ENCODE data around the gene UBAC2. TPM values are rescaled to one million over a fixed set of nuclear protein-coding genes. Genes with fewer than 3 reads are reported as not detected.

The UBAC2 gene
- total RNA-seq, 1 donor from 2014 or later, result 44.3 TPM

- Histone ChIP-seq H3K36me3 (peaks cover 21% of the 10 kb centered on the region), H3K4me3 (no peak overlapping the region), H3K27ac (replicated peaks) (no peak overlapping the region), H3K4me1 (peaks cover 13% of the 10 kb centered on the region), H3K27me3 (ENCODE audit: low read depth) (no peaks in the 10 kb centered on the region), H3K9me3 (replicated peaks) (no peaks in the 10 kb centered on the region)
- no peak for DNase-seq
- TF ChIP-seq CTCF (IDR thresholded peaks at IDR 0.05; ENCODE audit: borderline replicate concordance), result no peak
- intact Hi-C loops (cut with micrococcal nuclease), result no loop called here
Measured at GRCh38 chr13:99251921-99252320, 51.3 kb downstream of the UBAC2 start.

GRCh38 chr13:99254830-99255229, 54.2 kb downstream of the UBAC2 start:
- H3K36me3 ChIP-seq, result peaks cover 14% of the 10 kb centered on the region
- peaks cover 21% of the 10 kb centered on the region for H3K4me1 ChIP-seq
- H3K27me3 ChIP-seq (ENCODE audit: low read depth), result no peaks in the 10 kb centered on the region
- no peak overlapping the region for H3K27ac ChIP-seq (replicated peaks)
- no peaks in the 10 kb centered on the region for H3K9me3 ChIP-seq (replicated peaks)
- intact Hi-C loops (cut with micrococcal nuclease), result no loop called here
- no peak for TF ChIP-seq CTCF (IDR thresholded peaks at IDR 0.05; ENCODE audit: borderline replicate concordance)
- no peak overlapping the region for H3K4me3 ChIP-seq
- no peak for DNase-seq

DNA sequence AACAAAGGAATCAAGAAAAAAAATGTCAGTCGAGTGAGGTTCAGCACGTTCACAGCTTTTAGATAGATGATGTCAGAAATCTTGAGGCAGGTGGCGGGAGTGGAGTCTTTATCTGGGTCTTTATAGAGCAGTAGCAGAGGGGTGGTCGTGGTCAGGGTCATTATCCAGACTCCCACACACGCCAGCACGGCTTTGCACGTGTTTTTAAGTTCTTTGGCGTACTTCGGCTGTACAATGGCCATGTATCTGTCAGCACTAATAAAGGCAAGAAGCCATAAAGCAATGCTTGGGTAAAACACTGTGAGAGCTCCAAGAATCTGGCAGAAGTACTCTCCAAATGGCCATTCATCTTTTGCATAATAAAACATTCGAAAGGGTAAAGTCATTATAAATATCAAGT, 54.6 kb downstream of the UBAC2 start:
- Histone ChIP-seq H3K4me1 (peaks cover 21% of the 10 kb centered on the region), H3K36me3 (peaks cover 14% of the 10 kb centered on the region), H3K27ac (replicated peaks) (no peak overlapping the region), H3K9me3 (replicated peaks) (no peaks in the 10 kb centered on the region), H3K4me3 (no peak overlapping the region), H3K27me3 (ENCODE audit: low read depth) (no peaks in the 10 kb centered on the region)
- no peak for DNase-seq
- intact Hi-C loops (cut with micrococcal nuclease), result no loop called here
- no peak for TF ChIP-seq CTCF (IDR thresholded peaks at IDR 0.05; ENCODE audit: borderline replicate concordance)

- H3K4me3 ChIP-seq, result no peak overlapping the region
- H3K27ac ChIP-seq (replicated peaks), result no peak overlapping the region
- H3K27me3 ChIP-seq (ENCODE audit: low read depth), result no peaks in the 10 kb centered on the region
- no peaks in the 10 kb centered on the region for H3K9me3 ChIP-seq (replicated peaks)
- H3K36me3 ChIP-seq, result peaks cover 14% of the 10 kb centered on the region
- H3K4me1 ChIP-seq, result peaks cover 21% of the 10 kb centered on the region
- intact Hi-C loops (cut with micrococcal nuclease), result no loop called here
- TF ChIP-seq CTCF (IDR thresholded peaks at IDR 0.05; ENCODE audit: borderline replicate concordance), result no peak
- DNase-seq, result no peak
Measured at GRCh38 chr13:99256283-99256682, 55.6 kb downstream of the UBAC2 start.

GRCh38 chr13:99256709-99257108, 56.1 kb downstream of the UBAC2 start:
- no peak for DNase-seq
- Histone ChIP-seq H3K27ac (replicated peaks) (no peak overlapping the region), H3K9me3 (replicated peaks) (no peaks in the 10 kb centered on the region), H3K36me3 (peaks cover 14% of the 10 kb centered on the region), H3K27me3 (ENCODE audit: low read depth) (no peaks in the 10 kb centered on the region), H3K4me3 (no peak overlapping the region), H3K4me1 (peaks cover 21% of the 10 kb centered on the region)
- TF ChIP-seq CTCF (IDR thresholded peaks at IDR 0.05; ENCODE audit: borderline replicate concordance), result no peak
- intact Hi-C loops (cut with micrococcal nuclease), result no loop called here

DNA sequence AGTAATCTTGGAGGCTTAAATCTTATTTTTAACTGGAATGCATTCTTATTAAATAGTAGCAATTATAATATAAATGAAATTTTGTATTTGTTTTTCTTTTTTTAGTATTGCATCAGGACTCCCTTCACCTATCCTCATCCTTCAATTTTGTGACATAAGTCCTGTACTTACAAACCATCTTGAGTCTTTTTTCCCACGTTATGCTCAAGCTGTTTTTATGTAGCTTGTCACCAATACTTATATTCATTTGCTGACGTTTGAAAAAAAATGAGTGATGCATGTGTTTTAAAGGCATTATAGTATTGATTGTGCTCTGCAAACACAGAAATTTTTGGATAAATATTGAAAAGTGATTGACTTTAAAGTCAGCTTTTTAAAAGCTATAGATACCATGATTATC, 56.6 kb downstream of the UBAC2 start:
- Histone ChIP-seq H3K36me3 (peaks cover 14% of the 10 kb centered on the region), H3K27me3 (ENCODE audit: low read depth) (no peaks in the 10 kb centered on the region), H3K9me3 (replicated peaks) (no peaks in the 10 kb centered on the region), H3K27ac (replicated peaks) (no peak overlapping the region), H3K4me3 (no peak overlapping the region), H3K4me1 (peaks cover 21% of the 10 kb centered on the region)
- no peak for DNase-seq
- intact Hi-C loops (cut with micrococcal nuclease), result no loop called here
- TF ChIP-seq CTCF (IDR thresholded peaks at IDR 0.05; ENCODE audit: borderline replicate concordance), result no peak

Data from left ventricle myocardium inferior (tissue), 1 donor.